22Rv1 (cell line): ENCODE results near the gene PIH1D1.

Source experiments
- CTCF ChIP-seq: fragments of 450-650 bp; IDR thresholded peaks from 2 replicates; pipeline ENCODE4 v1.5.1; 2017; ENCODE audit warnings: mild to moderate bottlenecking
- ZFX ChIP-seq: fragments of 450-650 bp; IDR thresholded peaks from 2 replicates; pipeline ENCODE4 v1.6.1; 2017; ENCODE audit warnings: antibody characterized with exemption, borderline replicate concordance

- TF ChIP-seq CTCF (no peak), ZFX (no peak)
Observed at GRCh38 chr19:49425922-49426592, 25.6 kb downstream of the PIH1D1 start.
